ENCODE measurements around the gene CLEC14A.

The CLEC14A gene, protein sequence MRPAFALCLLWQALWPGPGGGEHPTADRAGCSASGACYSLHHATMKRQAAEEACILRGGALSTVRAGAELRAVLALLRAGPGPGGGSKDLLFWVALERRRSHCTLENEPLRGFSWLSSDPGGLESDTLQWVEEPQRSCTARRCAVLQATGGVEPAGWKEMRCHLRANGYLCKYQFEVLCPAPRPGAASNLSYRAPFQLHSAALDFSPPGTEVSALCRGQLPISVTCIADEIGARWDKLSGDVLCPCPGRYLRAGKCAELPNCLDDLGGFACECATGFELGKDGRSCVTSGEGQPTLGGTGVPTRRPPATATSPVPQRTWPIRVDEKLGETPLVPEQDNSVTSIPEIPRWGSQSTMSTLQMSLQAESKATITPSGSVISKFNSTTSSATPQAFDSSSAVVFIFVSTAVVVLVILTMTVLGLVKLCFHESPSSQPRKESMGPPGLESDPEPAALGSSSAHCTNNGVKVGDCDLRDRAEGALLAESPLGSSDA

DNA sequence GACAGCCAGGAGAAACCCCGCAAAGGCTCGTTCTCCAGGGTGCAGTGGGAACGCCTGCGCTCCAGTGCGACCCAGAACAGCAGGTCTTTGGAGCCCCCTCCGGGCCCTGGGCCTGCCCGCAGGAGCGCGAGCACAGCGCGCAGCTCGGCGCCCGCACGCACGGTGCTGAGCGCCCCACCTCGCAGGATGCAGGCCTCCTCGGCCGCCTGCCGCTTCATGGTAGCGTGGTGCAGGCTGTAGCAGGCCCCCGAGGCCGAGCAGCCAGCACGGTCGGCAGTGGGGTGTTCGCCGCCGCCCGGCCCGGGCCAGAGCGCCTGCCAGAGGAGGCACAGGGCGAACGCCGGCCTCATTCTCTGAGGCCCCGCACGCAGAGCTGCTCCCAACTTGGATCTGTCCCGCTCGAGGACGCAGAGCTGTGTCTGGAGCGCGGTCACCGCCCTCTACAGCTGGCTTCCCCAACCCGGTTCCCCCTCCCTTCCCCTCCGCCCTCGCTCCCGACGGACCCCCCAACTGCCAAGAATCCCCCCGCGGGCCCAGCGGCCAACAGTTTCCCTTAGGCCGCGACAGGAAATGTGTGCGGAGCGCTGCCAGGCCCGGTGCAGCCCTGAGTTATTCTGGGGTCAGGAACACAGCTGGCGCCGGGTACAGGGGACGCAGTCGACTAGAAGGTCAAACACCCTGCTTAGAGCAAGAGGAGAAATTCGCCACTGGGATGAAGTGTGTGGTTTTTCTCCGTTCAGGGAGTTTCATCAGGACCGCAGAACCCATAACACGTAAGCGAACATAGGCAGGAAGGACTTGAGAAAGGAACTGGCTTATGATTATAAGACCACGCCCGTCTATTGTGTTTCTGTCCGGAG lies at the start of gene CLEC14A:
Gene CLEC14A (minus strand): TSS at position 421 of the 860 bp plus-strand sequence. CDS start 71 bp downstream, at position 350.
- DNase-seq (ENCODE audit: low read depth), result no peak

GRCh38 chr14:38302966-38303365 lies 47.1 kb upstream of the CLEC14A start:
- DNase-seq (ENCODE audit: low read depth), result no peak

- no peak for DNase-seq (ENCODE audit: low read depth)
These were observed 46.1 kb upstream of the CLEC14A start for GRCh38 chr14:38302034-38302433.

DNA sequence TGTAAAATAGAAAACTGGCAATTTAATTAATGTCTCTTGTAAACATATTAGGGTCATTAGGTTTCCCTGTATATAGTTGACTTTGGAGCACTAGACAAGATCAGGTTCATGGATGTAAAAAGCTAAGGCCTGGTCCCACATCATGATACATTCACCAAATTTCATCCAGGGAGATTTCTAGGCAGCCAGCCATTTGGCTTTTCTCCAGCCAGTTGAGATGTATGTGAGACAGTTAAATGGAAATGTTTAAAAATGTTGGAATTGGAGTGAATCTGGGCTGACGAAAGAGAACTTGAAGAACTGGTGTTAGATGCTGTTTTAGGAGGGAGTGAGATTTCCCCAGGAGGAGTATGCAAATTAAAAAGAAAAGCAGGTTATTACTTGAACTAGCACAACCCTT lies 41.8 kb upstream of the CLEC14A start:
- no peak for DNase-seq (ENCODE audit: low read depth)

GRCh38 chr14:38291681-38292467 lies 36.0 kb upstream of the CLEC14A start:
- no peak for DNase-seq (ENCODE audit: low read depth)

DNA sequence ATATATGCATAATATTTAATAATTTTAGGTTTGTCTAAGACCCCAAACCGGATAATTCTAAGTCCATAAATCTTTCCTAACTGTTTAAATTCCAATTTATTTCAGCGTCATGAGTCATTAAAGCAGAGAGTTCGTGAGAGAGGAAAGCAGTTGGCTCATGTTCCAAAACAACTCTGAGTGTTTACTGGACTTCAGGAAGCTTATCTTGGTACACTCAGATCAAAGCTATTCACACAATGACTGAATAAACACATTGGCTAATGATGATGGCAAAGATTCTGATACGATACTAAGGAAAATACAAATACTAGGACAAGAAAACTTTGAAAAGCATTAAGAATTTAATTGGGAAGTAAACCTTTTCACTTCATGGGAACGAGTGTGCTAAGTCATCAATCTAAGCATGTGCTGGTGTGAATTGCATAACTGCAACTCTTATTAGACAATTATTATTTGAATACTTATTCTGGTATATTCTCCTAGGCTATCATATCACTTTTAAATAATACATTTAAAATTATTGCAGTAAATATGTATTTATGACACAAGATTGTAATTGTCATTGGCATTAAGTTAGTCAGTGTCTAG lies 34.8 kb upstream of the CLEC14A start:
- no peak for DNase-seq (ENCODE audit: low read depth)

- no peak for DNase-seq (ENCODE audit: low read depth)
These were observed 30.6 kb upstream of the CLEC14A start for GRCh38 chr14:38286452-38286851.

DNA sequence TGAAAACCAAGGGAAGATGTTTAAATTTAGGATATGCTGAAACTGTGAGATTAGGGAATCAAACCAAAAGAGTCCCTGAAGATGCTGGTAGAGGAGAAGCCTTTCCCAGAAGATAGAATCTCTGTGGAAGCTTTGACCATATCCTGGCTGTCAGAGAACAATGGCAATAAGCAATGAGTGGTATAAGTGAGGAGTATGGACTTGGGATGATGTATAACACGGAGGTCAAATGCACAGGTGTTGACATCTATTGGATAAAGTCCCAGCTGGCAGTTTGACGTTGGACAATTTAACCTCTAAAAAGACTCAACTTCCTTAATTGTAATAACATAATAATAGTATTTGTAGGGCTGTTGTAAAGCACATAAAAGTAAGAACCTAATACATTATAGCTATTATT lies 30.1 kb upstream of the CLEC14A start:
- no peak for DNase-seq (ENCODE audit: low read depth)

GRCh38 chr14:38282936-38283335 lies 27.0 kb upstream of the CLEC14A start:
- no peak for DNase-seq (ENCODE audit: low read depth)

- DNase-seq (ENCODE audit: low read depth), result no peak
These were observed 24.2 kb upstream of the CLEC14A start for GRCh38 chr14:38280081-38280480.

GRCh38 chr14:38279572-38279971 lies 23.7 kb upstream of the CLEC14A start:
- no peak for DNase-seq (ENCODE audit: low read depth)

GRCh38 chr14:38278035-38278434 lies 22.1 kb upstream of the CLEC14A start:
- DNase-seq (ENCODE audit: low read depth), result no peak

DNA sequence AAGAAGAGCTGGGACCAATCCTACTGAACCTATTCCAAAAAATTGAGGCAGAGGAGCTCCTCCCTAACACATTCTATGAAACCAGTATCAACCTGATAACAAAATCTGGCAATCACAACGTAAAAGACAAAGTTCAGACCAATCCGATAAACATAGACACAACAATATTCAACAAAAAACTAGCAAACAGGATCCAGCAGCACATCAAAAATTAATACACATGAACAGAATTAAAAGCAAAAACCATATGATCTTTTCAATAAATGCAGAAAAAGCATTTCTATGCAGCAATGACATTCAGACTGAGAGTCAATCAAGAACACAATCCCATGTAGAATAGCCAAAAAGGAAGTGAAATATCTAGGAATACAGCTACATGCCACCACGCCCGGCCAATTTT lies 7.0 kb upstream of the CLEC14A start:
- no peak for DNase-seq (ENCODE audit: low read depth)

GRCh38 chr14:38261620-38262019 lies 5.7 kb upstream of the CLEC14A start:
- DNase-seq (ENCODE audit: low read depth), result no peak

DNA sequence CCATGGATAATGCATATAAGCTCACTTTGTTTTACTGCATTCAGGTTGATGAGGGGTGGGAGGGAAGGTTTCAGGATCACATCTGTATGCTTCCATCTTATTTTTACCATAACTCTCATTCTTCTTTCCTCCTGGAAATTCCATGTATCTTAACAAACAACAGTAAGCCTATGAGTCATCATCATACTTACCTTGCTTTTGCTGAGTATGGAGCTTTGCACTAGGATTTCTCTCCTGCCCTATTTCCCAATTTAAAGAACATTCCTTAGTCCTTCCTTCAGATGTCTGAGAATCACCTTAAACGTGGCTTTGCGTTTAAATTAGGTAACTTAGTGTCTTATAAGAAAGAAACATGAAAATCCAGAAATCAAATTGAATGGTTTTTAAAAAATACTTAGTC lies 1.6 kb upstream of the CLEC14A start:
- DNase-seq (ENCODE audit: low read depth), result no peak

DNA sequence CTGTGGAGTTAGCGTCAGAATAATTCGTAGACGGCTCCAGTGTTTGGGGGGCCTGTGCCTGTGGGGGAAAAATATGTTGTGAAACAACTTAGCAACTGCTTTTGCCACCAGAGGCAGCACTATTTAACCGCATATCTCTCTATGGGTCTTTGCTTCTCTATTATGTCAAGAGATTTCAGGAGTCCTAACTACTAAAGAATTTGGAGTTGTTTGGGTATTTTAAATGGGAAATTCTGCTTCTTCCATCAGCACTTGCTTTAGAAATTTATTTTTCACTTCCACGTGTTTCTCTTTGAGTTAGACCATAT lies 594 bp upstream of the CLEC14A start:
- no peak for DNase-seq (ENCODE audit: low read depth)

GRCh38 chr14:38255408-38255672 lies 553 bp downstream of the CLEC14A start:
- no peak for DNase-seq (ENCODE audit: low read depth)

- DNase-seq (ENCODE audit: low read depth), result no peak
These were observed 1.1 kb downstream of the CLEC14A start for GRCh38 chr14:38254571-38255407.

GRCh38 chr14:38253676-38254075 lies 2.2 kb downstream of the CLEC14A start:
- DNase-seq (ENCODE audit: low read depth), result no peak

- DNase-seq (ENCODE audit: low read depth), result no peak
These were observed 3.7 kb downstream of the CLEC14A start for GRCh38 chr14:38252066-38252710.

DNA sequence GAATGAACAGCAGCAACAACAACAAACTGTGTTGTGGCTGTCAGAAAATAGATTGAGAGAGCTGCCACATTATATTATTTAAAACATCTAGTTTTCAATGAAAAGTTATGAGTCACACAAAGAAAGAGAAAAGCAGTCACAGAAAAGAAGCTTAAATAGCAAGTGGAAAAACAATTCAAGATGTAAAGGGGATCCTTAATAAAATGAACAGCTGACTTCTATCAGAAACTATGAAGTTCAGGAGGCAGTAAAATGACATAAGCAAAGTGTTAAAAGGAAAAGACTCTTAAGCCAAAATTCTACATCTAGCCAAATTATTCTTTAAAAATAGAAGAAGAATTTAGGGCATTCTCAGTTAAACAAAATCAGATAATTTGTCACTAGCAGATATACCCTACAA lies 5.6 kb downstream of the CLEC14A start:
- DNase-seq (ENCODE audit: low read depth), result no peak

Data from stimulated activated CD8-positive, alpha-beta memory T cell treated with anti-CD3 and anti-CD28 coated beads, Interleukin-15, amount 100 ng/mL, for 24 hours (primary cell).